IMR-90 (cell line): ENCODE data around the gene SLIT3.

Experiments used
- CTCF ChIP-seq: conservative IDR thresholded peaks from 2 replicates; pipeline ENCODE4 v1.5.1; 2012; ENCODE audit warnings: mild to moderate bottlenecking, low read depth, low read length, improper control_type of control experiment
- FOS ChIP-seq: fragments of 150-350 bp; IDR thresholded peaks from 2 replicates; pipeline ENCODE4 v1.6.1; 2016; ENCODE audit warnings: low read depth, low read length
- MAFK ChIP-seq: IDR thresholded peaks from 2 replicates; pipeline ENCODE4 v1.6.1; 2012; ENCODE audit warnings: low read depth, low read length, improper control_type of control experiment
- MXI1 ChIP-seq: IDR thresholded peaks from 2 replicates; pipeline ENCODE4 v1.6.1; 2012; ENCODE audit warnings: low read depth, mild to moderate bottlenecking, low read length, moderate library complexity, borderline replicate concordance
- POLR2A ChIP-seq: IDR thresholded peaks from 2 replicates; pipeline ENCODE4 v1.6.1; 2012; ENCODE audit warnings: mild to moderate bottlenecking, low read depth, low read length
- RCOR1 ChIP-seq: IDR thresholded peaks from 2 replicates; pipeline ENCODE4 v1.6.1; 2012; ENCODE audit warnings: mild to moderate bottlenecking, low read length, improper control_type of control experiment; ENCODE audit not compliant: insufficient replicate concordance
- SMC3 ChIP-seq: fragments of 150-350 bp; IDR thresholded peaks from 2 replicates; pipeline ENCODE4 v1.6.1; 2016; ENCODE audit warnings: low read depth, mild to moderate bottlenecking, antibody characterized with exemption, low read length, moderate library complexity
- TF ChIP-seq, protein P1 (sequence below): fragments of 150-350 bp; IDR thresholded peaks from 2 replicates; pipeline ENCODE4 v1.6.1; 2016; ENCODE audit warnings: low read depth, mild to moderate bottlenecking, low read length, moderate library complexity, borderline replicate concordance

GRCh38 chr5:168978015-168978414 is 322.9 kb downstream of the SLIT3 start:
- no peak for TF ChIP-seq POLR2A
- no peak for TF ChIP-seq CTCF
- TF ChIP-seq, protein P1, sequence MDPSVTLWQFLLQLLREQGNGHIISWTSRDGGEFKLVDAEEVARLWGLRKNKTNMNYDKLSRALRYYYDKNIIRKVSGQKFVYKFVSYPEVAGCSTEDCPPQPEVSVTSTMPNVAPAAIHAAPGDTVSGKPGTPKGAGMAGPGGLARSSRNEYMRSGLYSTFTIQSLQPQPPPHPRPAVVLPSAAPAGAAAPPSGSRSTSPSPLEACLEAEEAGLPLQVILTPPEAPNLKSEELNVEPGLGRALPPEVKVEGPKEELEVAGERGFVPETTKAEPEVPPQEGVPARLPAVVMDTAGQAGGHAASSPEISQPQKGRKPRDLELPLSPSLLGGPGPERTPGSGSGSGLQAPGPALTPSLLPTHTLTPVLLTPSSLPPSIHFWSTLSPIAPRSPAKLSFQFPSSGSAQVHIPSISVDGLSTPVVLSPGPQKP: no peak
- TF ChIP-seq RCOR1: no peak
- no peak for TF ChIP-seq FOS
- TF ChIP-seq MAFK: no peak
- no peak for TF ChIP-seq SMC3
- no peak for TF ChIP-seq MXI1
